ENCODE results near the gene FSIP1. TPM values are rescaled to one million over a fixed set of nuclear protein-coding genes. Genes with fewer than 3 reads are reported as not detected.
A peak's percentile ranks its signal among the peaks of the same experiment; 100 is the strongest.

Gene FSIP1
- polyA plus RNA-seq, 3 donors, result 0.10 to 0.48 (median 0.21) TPM

GRCh38 chr15:39587731-39588530 is 194.7 kb downstream of the FSIP1 start:
- H3K9me3 Mint-ChIP-seq, result no peaks in the 10 kb centered on the region
- Histone ChIP-seq H2AFZ (ENCODE audit: insufficient read depth, low read depth, low read length, poor library complexity, severe bottlenecking) (no peak overlapping the region), H3K4me2 (replicated peaks; ENCODE audit: extremely low read depth, low read length, poor library complexity, severe bottlenecking) (no peak overlapping the region), H3K9ac (ENCODE audit: insufficient read depth, low read length, poor library complexity, severe bottlenecking) (no peak overlapping the region), H3K4me1 (ENCODE audit: control insufficient read depth in 1 of 2, insufficient read depth in 2 of 2, low read length in 2 of 2) (peaks cover 0 to 3% of the 10 kb centered on the region in 2 donors), H4K20me1 (ENCODE audit: insufficient read depth, low read length) (peaks cover 44% of the 10 kb centered on the region), H3K4me3 (replicated peaks in 1 of 3; ENCODE audit: low read depth in 2 of 3, low read length in 3 of 3) (no peak overlapping the region), H3K36me3 (replicated peaks in 1 of 2; ENCODE audit: control insufficient read depth in 1 of 2, insufficient read depth in 2 of 2, low read length in 2 of 2) (peaks cover 35 to 100% of the 10 kb centered on the region in 2 donors), H3K27me3 (ENCODE audit: control insufficient read depth in 2 of 2, insufficient read depth in 2 of 2, low read length in 2 of 2) (peaks cover 0 to 2% of the 10 kb centered on the region in 2 donors), H3K27ac (ENCODE audit: low read depth in 1 of 2, low read length in 2 of 2) (no peak overlapping the region), H3K79me2 (ENCODE audit: insufficient read depth, low read length) (no peaks in the 10 kb centered on the region), H3K9me3 (replicated peaks in 1 of 2; ENCODE audit: control insufficient read depth in 1 of 2, insufficient read depth in 1 of 2, low read length in 2 of 2) (no peaks in the 10 kb centered on the region)
- no peak for DNase-seq
- peak overlapping the region in 1 of 2 donors; percentile 17 for H3K4me3 Mint-ChIP-seq
- peaks cover 1 to 14% (median 10%) of the 10 kb centered on the region in 3 donors for H3K27me3 Mint-ChIP-seq (ENCODE audit: low read depth in 3 of 3)
- TF ChIP-seq, protein P1, sequence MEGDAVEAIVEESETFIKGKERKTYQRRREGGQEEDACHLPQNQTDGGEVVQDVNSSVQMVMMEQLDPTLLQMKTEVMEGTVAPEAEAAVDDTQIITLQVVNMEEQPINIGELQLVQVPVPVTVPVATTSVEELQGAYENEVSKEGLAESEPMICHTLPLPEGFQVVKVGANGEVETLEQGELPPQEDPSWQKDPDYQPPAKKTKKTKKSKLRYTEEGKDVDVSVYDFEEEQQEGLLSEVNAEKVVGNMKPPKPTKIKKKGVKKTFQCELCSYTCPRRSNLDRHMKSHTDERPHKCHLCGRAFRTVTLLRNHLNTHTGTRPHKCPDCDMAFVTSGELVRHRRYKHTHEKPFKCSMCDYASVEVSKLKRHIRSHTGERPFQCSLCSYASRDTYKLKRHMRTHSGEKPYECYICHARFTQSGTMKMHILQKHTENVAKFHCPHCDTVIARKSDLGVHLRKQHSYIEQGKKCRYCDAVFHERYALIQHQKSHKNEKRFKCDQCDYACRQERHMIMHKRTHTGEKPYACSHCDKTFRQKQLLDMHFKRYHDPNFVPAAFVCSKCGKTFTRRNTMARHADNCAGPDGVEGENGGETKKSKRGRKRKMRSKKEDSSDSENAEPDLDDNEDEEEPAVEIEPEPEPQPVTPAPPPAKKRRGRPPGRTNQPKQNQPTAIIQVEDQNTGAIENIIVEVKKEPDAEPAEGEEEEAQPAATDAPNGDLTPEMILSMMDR (IDR thresholded peaks at IDR 0.05), result no peak
- intact Hi-C loops (cut with micrococcal nuclease), result loop anchor here (10.0 kb wide), 2 partner anchors 167 to 413 kb away; no protein-coding TSS in a partner anchor
- peak overlapping the region in 2 of 7 donors; percentile 46 to 58 for H3K27ac Mint-ChIP-seq
- H3K36me3 Mint-ChIP-seq, result peaks cover 97 to 100% of the 10 kb centered on the region in 2 donors
- 91% methylated on average over 8 of the region's 13 CpGs for WGBS (ENCODE audit: insufficient coverage)
- H3K4me1 Mint-ChIP-seq, result peaks cover 13% of the 10 kb centered on the region

GRCh38 chr15:39587096-39587721 is 195.4 kb downstream of the FSIP1 start:
- Histone ChIP-seq H2AFZ (ENCODE audit: insufficient read depth, low read depth, low read length, poor library complexity, severe bottlenecking) (no peak overlapping the region), H3K9ac (ENCODE audit: insufficient read depth, low read length, poor library complexity, severe bottlenecking) (no peak overlapping the region), H3K4me2 (replicated peaks; ENCODE audit: extremely low read depth, low read length, poor library complexity, severe bottlenecking) (no peak overlapping the region), H4K20me1 (ENCODE audit: insufficient read depth, low read length) (peaks cover 51% of the 10 kb centered on the region), H3K4me1 (ENCODE audit: control insufficient read depth in 1 of 2, insufficient read depth in 2 of 2, low read length in 2 of 2) (peaks cover 4 to 10% of the 10 kb centered on the region in 2 donors), H3K4me3 (replicated peaks in 1 of 3; ENCODE audit: low read depth in 2 of 3, low read length in 3 of 3) (no peak overlapping the region), H3K36me3 (replicated peaks in 1 of 2; ENCODE audit: control insufficient read depth in 1 of 2, insufficient read depth in 2 of 2, low read length in 2 of 2) (peaks cover 33 to 100% of the 10 kb centered on the region in 2 donors), H3K27me3 (ENCODE audit: control insufficient read depth in 2 of 2, insufficient read depth in 2 of 2, low read length in 2 of 2) (peaks cover 0 to 9% of the 10 kb centered on the region in 2 donors), H3K9me3 (replicated peaks in 1 of 2; ENCODE audit: control insufficient read depth in 1 of 2, insufficient read depth in 1 of 2, low read length in 2 of 2) (no peaks in the 10 kb centered on the region), H3K27ac (ENCODE audit: low read depth in 1 of 2, low read length in 2 of 2) (no peak overlapping the region), H3K79me2 (ENCODE audit: insufficient read depth, low read length) (no peaks in the 10 kb centered on the region)
- H3K36me3 Mint-ChIP-seq, result peaks cover 97 to 100% of the 10 kb centered on the region in 2 donors
- H3K4me1 Mint-ChIP-seq, result peaks cover 20% of the 10 kb centered on the region
- WGBS (ENCODE audit: insufficient coverage), result 96% methylated on average over 15 of the region's 17 CpGs
- TF ChIP-seq, protein P1 (IDR thresholded peaks at IDR 0.05), result no peak
- no peak overlapping the region for H3K4me3 Mint-ChIP-seq
- intact Hi-C loops (cut with micrococcal nuclease), result loop anchor here (10.0 kb wide), 2 partner anchors 168 to 412 kb away; no protein-coding TSS in a partner anchor
- DNase-seq, result no peak
- no peak overlapping the region for H3K27ac Mint-ChIP-seq
- H3K27me3 Mint-ChIP-seq (ENCODE audit: low read depth in 3 of 3), result peaks cover 1 to 20% (median 17%) of the 10 kb centered on the region in 3 donors
- H3K9me3 Mint-ChIP-seq, result no peaks in the 10 kb centered on the region

All from CD14-positive monocyte (primary cell).